Stimulated activated CD8-positive, alpha-beta memory T cell treated with anti-CD3 and anti-CD28 coated beads, Interleukin-12 subunit alpha, Interleukin-12 subunit beta, amount 100 ng/mL, for 24 hours (primary cell): ENCODE results near the gene KLHL10.
"Not testable (repeated sequence)": the region's sequence is repeated elsewhere in the genome, so short reads cannot be mapped to it uniquely, and the experiment has no call there.

Experiments used
- DNase-seq: peaks from one replicate; pipeline ENCODE4 v3.0.0-alpha.2; 2020; ENCODE audit errors: extremely low read depth

KLHL10 gene

GRCh38 chr17:41851382-41851781, 13.8 kb downstream of the KLHL10 start:
- not testable (repeated sequence) for DNase-seq

GRCh38 chr17:41860254-41860931, 22.8 kb downstream of the KLHL10 start:
- DNase-seq, result no peak

GRCh38 chr17:41863074-41863848, 25.6 kb downstream of the KLHL10 start:
- no peak for DNase-seq

- DNase-seq, result no peak
Measured at GRCh38 chr17:41864498-41864835, 26.8 kb downstream of the KLHL10 start.

DNA sequence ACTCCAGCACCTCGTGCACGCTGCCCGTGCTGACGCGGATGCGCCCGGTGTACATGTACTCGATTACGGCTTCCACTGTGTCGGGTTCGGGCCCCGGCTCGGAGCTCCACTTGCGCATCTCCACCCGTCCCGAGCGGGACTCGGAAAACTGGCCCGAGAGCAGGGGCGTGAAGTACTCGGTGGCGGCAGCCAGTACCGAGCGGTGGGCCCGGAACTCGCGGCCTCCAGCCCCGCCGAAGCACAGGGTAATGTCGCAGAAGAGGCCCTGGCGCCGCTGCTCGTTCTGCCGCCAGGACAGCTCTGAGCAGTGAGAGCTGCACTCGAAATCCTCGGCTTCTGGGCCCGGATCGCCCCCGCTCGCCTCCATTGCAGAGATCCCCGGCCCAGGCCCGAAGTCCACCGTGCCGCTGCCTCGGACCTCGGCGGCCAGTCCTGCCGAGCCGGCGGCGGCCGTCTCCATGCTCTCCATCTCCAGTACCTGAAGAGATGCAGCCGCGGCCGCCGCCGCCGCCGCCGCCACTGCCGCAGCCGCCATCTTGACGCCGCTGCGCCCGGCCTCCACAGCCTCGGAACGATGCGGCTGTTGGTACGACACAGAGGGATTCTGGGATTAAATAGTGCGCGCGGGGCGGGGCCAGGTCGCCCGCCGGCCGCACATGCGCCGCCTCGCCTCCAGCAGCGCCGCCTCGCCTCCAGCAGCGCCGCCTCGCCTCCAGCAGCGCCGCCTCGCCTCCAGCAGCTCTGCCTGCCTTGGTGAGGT, 27.4 kb downstream of the KLHL10 start, which contains the start of gene KLHL11:
Gene KLHL11 (minus strand): TSS at position 588 of the 760 bp plus-strand sequence. CDS start 53 bp downstream, at position 535.
- peak; percentile 66 for DNase-seq

DNA sequence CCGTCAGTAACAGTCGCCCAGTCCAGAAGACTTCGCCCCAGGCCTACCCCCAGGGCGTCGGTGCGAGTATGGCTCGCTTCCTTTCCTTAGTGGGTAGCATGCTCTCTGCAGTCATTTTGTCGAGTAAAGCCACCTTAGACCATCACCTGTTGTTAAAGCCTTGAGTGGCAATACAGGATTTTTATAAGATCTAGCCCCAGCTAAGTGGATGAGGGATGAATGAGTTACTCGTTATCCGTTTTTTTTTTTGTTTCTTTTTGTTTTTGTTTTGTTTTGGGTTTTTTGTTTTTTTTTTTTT, 27.9 kb downstream of the KLHL10 start:
- DNase-seq, result no peak

DNA sequence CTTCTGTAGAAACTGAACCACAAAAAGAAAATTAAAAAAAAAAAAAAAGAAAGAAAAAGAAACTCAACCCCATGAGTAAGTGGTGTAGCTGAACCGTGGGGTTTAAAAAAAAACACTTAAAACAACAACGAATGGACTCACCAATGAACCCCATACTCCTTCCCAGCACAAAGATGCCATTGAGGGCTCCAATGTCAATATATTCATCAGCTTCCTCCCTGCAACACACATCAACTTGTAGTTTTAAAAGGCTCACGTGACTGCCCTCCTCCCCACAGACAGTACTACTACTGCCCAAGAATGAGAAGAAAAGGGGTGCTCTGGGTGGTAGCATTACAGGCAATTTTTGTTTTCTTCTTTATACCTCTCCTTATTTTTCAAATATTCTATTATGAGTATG, 30.9 kb downstream of the KLHL10 start:
- DNase-seq, result no peak

GRCh38 chr17:41869426-41869825, 31.8 kb downstream of the KLHL10 start:
- no peak for DNase-seq

- DNase-seq, result no peak
Measured at GRCh38 chr17:41870097-41870496, 32.5 kb downstream of the KLHL10 start.

GRCh38 chr17:41870627-41871026, 33.0 kb downstream of the KLHL10 start:
- DNase-seq, result no peak

GRCh38 chr17:41871789-41872188, 34.2 kb downstream of the KLHL10 start:
- no peak for DNase-seq

DNA sequence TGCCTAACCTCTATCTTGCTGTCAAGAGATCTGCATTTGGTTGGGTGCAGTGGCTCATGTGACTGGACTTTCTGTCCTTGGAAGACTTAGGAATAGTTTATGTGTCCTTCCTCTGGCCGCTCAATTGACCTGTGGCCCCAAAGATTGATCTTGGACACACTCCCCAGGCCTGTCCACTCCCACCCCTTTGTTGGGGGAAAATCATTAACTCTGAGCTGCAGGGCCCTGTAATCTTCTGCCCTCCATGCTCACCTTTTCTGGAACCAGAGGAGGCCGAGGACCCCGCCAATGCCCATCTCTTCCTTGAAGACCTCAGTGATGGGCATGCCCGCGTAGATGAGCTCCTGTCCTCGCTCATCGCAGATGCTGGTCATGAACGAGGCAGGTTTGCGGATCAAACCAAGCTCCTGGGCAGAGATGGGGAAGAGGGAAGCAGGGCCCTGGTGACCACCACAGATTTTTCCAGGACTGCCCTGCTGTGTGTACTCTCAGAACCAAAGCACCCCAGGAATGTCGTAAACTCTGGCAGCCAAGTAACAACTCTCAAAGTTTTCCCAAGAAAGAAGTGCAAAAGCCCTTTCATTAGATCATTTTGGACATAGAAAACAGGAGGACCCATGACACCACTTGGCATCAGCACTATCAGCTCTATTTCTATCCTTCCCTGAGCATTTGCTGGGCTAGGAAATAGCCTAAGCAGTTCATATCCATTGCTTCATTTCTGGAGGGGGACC, 36.1 kb downstream of the KLHL10 start:
- no peak for DNase-seq

DNA sequence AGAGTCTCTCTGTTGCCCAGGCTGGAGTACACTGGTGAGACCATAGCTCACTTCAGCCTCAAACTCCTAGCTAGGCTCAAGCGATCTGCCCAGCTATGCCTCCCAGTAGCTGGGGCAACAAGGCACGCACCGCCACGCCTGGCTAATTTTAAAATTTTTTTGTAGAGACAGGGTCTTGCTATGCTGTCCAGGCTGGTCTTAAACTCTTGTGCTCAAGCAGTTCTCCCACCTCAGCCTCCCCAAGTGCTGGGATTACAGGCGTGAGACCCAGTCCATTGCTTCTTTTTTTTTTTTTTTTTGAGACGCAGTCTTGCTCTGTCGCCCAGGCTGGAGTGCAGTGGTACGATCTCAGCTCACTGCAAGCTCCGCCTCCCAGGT, 36.7 kb downstream of the KLHL10 start:
- not testable (repeated sequence) for DNase-seq

GRCh38 chr17:41880130-41880529, 42.5 kb downstream of the KLHL10 start:
- DNase-seq, result no peak

- DNase-seq, result no peak
Measured at GRCh38 chr17:41882756-41883155, 45.1 kb downstream of the KLHL10 start.

GRCh38 chr17:41885733-41886132, 48.1 kb downstream of the KLHL10 start:
- DNase-seq, result no peak

- no peak for DNase-seq
Measured at GRCh38 chr17:41888332-41888965, 50.8 kb downstream of the KLHL10 start.

DNA sequence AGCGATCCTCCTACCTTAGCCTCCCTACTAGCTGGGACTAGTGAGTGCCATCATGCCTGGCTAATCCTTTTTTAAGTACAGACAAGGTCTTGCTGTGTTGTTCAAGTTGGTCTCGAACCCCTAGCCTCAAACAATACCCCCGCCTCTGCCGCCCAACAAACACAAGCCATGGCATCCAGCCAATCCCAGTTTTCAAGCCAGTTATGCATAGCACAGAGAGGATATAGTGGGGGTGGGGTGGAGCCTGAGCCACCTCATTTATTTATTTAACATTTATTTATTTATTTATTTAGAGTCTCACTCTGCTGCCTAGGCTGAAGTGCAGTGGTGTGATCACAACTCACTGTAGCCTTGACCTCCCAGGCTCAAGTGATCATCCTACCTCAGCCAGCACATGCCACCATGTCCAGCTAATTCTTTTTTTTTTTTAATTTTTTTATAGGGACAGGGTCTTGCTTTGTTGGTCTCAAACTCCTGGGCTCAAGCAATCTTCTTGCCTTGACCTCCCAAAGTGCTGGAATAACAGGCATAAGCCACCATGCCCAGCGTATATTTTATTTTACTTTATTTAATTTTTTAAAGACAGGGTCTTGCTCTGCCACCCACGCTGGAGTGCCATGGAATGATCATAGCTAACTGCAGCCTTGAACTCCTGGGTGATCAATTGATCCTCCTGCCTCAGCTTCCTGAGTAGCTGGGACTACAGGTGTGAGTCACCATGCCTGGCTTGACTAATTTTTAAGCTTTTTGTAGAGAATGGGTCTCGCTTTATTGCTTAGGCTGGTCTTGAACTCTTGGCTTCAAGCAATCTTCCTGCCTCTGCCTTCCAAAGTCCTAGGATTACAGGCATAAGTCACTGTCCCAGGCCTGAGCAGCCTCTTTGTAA, 53.8 kb downstream of the KLHL10 start:
- no peak for DNase-seq

- no peak for DNase-seq
Measured at GRCh38 chr17:41892021-41892376, 54.4 kb downstream of the KLHL10 start.

DNA sequence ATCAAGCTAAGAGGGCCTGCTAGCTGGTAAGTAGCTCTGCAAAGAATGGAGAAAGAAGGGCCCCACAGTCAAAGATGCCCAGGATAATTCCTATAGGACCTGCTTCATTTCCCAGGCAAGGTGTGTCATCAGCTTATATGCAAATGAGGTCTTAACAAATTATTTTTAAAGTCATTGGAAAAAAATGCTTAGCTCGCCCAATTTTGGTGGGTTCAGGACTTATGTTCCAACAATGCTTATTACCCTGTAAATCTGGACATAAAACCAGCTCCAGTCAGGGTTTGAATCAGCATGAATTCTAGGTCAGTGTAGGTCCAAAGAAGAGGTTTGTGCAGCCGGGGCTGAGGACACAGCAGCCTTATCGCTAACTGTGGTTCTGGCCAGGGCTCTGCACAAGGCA, 55.8 kb downstream of the KLHL10 start:
- no peak for DNase-seq
